Regular cardiac myocyte (primary cell): ENCODE results near the gene KRTAP10-2. TPM values are rescaled to one million over a fixed set of nuclear protein-coding genes. Genes with fewer than 3 reads are reported as not detected.

Experiments
- total RNA-seq: library from RNA; depleted of rRNA; stranded (reverse); fragments of >200 nt; gene quantifications from 2 replicates; pipeline ENCODE4 v1.2.3, GENCODE V29; 2014

KRTAP10-2 gene
- not detected in 2 replicates for total RNA-seq

GRCh38 chr21:44551340-44551961 lies at the start of gene KRTAP10-2:
TSS of gene KRTAP10-2 (minus strand) at chr21:44551505. CDS start at chr21:44551458, 47 bp downstream.

GRCh38 chr21:44600118-44600978 lies 49.0 kb upstream of the KRTAP10-2 start, which contains the start of gene KRTAP10-7:
TSS of gene KRTAP10-7 (plus strand) at chr21:44600597. CDS start at chr21:44600622, 25 bp downstream.

GRCh38 chr21:44592446-44593311 lies 41.4 kb upstream of the KRTAP10-2 start, which contains the start of gene KRTAP10-6:
TSS of gene KRTAP10-6 (minus strand) at chr21:44592505. CDS start at chr21:44592484, 21 bp downstream.

GRCh38 chr21:44580231-44580821 lies 29.0 kb upstream of the KRTAP10-2 start, which contains the start of gene KRTAP10-5:
TSS of gene KRTAP10-5 (minus strand) at chr21:44580604. CDS start at chr21:44580578, 26 bp downstream.

GRCh38 chr21:44573630-44574456 lies 22.5 kb upstream of the KRTAP10-2 start, which contains the start of gene KRTAP10-4:
TSS of gene KRTAP10-4 (plus strand) at chr21:44573729. CDS start at chr21:44573759, 30 bp downstream.

GRCh38 chr21:44558695-44559094 lies 7.4 kb upstream of the KRTAP10-2 start, which contains the start of gene KRTAP10-3:
TSS of gene KRTAP10-3 (minus strand) at chr21:44558795. CDS start at chr21:44558715, 80 bp downstream.

GRCh38 chr21:44539991-44540666 lies 11.2 kb downstream of the KRTAP10-2 start, which contains the start of gene KRTAP10-1:
TSS of gene KRTAP10-1 (minus strand) at chr21:44540195. CDS start at chr21:44540150, 45 bp downstream.

Other genes starting within 250 kb of the KRTAP10-2 start
- gene CFAP410, start 212.1 kb downstream of the KRTAP10-2 start, total RNA-seq, result 4.8 and 11.3 TPM in 2 replicates
- 0.28 TPM in 1 of 2 replicates, not detected in the other for gene TRPM2, start 197.9 kb downstream of the KRTAP10-2 start, total RNA-seq
- gene LRRC3, start 96.0 kb downstream of the KRTAP10-2 start, total RNA-seq, result 0.38 and 0.85 TPM in 2 replicates
- not detected in 2 replicates for gene KRTAP10-1, start 11.3 kb downstream of the KRTAP10-2 start, total RNA-seq
- gene KRTAP10-3, start 7.3 kb upstream of the KRTAP10-2 start, total RNA-seq, result not detected in 2 replicates
- not detected in 2 replicates for gene KRTAP10-4, start 22.2 kb upstream of the KRTAP10-2 start, total RNA-seq
- not detected in 2 replicates for gene KRTAP10-5, start 29.1 kb upstream of the KRTAP10-2 start, total RNA-seq
- not detected in 2 replicates for gene KRTAP10-6, start 41.0 kb upstream of the KRTAP10-2 start, total RNA-seq
- gene KRTAP10-7, start 49.1 kb upstream of the KRTAP10-2 start, total RNA-seq, result not detected in 2 replicates
- gene KRTAP10-8, start 60.6 kb upstream of the KRTAP10-2 start, total RNA-seq, result not detected in 2 replicates
- gene KRTAP10-9, start 75.6 kb upstream of the KRTAP10-2 start, total RNA-seq, result not detected in 2 replicates
- gene KRTAP10-10, start 85.9 kb upstream of the KRTAP10-2 start, total RNA-seq, result not detected in 2 replicates
- gene KRTAP10-11, start 94.9 kb upstream of the KRTAP10-2 start, total RNA-seq, result not detected in 2 replicates
- gene KRTAP12-4, start 103.2 kb upstream of the KRTAP10-2 start, total RNA-seq, result not detected in 2 replicates
- not detected in 2 replicates for gene KRTAP12-3, start 106.4 kb upstream of the KRTAP10-2 start, total RNA-seq
- gene KRTAP12-2, start 115.4 kb upstream of the KRTAP10-2 start, total RNA-seq, result not detected in 2 replicates
- gene KRTAP12-1, start 130.7 kb upstream of the KRTAP10-2 start, total RNA-seq, result not detected in 2 replicates
- gene KRTAP10-12, start 145.7 kb upstream of the KRTAP10-2 start, total RNA-seq, result not detected in 2 replicates
- gene TSPEAR, start 160.1 kb upstream of the KRTAP10-2 start, total RNA-seq, result not detected in 2 replicates